Lower lobe of right lung (tissue), 2 donors: ENCODE data around the gene DLK1. TPM values are rescaled to one million over a fixed set of nuclear protein-coding genes. Genes with fewer than 3 reads are reported as not detected.

Experiments
- ATAC-seq, 2 donors: fragments of 200-7000 bp; cut with Tn5 transposase; one replicate each; pipeline ENCODE4 v1.9.1; 2020 to 2022; ENCODE audit warnings: mild to moderate bottlenecking in 2 of 2, moderate library complexity in 2 of 2
- DNase-seq: peaks from one replicate; pipeline ENCODE4 v3.0.0-alpha.2; 2020
- H3K27ac ChIP-seq: fragments of 200-600 bp; one replicate; pipeline ENCODE4 v1.8.0; 2022
- H3K27me3 ChIP-seq: fragments of 200-600 bp; one replicate; pipeline ENCODE4 v1.8.0; 2022; ENCODE audit warnings: low read depth
- H3K36me3 ChIP-seq: fragments of 200-600 bp; one replicate; pipeline ENCODE4 v1.8.0; 2022; ENCODE audit warnings: mild to moderate bottlenecking
- H3K4me1 ChIP-seq: fragments of 200-600 bp; one replicate; pipeline ENCODE4 v1.8.0; 2022
- H3K4me3 ChIP-seq: fragments of 200-600 bp; one replicate; pipeline ENCODE4 v1.8.0; 2022; ENCODE audit warnings: mild to moderate bottlenecking
- H3K9me3 ChIP-seq: fragments of 200-600 bp; one replicate; pipeline ENCODE4 v1.8.0; 2022
- intact Hi-C: fragments of 100-400 bp; cut with DNase I; formaldehyde crosslinking; loops from one replicate; pipeline ENCODE4 v1.11.0; 2022
- total RNA-seq: library from RNA; stranded (reverse); fragmentation: NEBNext Ultra II Directional; extraction: Animal tissue kit (Norgen Biotek cat#: 25700); gene quantifications from one replicate; pipeline ENCODE4 v1.2.1, GENCODE V29; 2021
- TF ChIP-seq, protein P1 (sequence below): fragments of 200-600 bp; IDR thresholded peaks from one replicate; pipeline ENCODE4 v1.8.0; 2022; ENCODE audit warnings: antibody characterized with exemption, mild to moderate bottlenecking
- donor health status: DM: no; HTN: yes; CAD: no; lungs with severe emphysema.

Gene DLK1
- total RNA-seq, 1 donor from 2014 or later: not detected

DNA sequence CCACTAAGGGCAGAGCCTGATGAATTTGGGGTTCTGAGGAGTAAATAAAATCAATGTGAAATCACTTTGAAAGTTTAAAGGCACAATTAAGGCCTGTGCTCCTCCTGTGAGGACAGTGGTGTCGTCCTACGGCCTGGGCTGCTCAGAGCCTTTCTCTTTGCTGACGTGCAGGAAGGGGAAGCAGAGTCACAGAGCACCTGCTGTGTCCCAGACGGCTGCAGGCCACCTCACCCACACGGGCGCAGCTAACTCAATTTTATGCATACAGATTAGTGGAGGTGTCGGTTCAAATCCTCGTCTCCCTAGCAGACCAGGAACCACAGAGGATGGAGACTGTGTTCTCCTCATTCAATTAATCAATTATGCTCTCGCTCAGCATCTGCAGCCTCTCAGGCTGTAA is 11.4 kb upstream of the DLK1 start:
- H3K9me3 ChIP-seq: no peaks in the 10 kb centered on the region
- intact Hi-C loops: no loop called here

DNA sequence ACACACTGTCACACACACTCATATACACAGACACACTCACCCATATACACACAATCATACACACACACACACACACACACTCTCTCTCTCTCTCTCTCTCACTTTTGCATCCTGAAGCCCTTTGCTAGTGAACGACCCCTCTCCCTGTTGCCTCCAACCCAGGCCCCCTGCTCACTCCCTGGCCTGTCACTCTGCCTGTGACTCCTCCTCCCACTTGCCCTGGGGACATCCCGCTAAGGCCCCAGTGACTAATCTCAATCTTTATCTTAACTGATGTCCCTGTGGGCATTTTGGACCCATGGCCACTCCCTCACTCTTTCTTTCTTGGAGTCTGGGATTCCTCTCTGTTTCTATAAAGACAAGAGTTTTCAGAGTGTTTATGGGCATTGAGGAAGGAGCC is 10.9 kb upstream of the DLK1 start:
- no peak for DNase-seq
- Histone ChIP-seq H3K27me3 (peaks cover 24% of the 10 kb centered on the region), H3K4me3 (no peak overlapping the region), H3K4me1 (no peaks in the 10 kb centered on the region), H3K9me3 (no peaks in the 10 kb centered on the region), H3K36me3 (no peaks in the 10 kb centered on the region), H3K27ac (no peak overlapping the region)
- intact Hi-C loops: no loop called here
- ATAC-seq: no peak
- TF ChIP-seq, protein P1, sequence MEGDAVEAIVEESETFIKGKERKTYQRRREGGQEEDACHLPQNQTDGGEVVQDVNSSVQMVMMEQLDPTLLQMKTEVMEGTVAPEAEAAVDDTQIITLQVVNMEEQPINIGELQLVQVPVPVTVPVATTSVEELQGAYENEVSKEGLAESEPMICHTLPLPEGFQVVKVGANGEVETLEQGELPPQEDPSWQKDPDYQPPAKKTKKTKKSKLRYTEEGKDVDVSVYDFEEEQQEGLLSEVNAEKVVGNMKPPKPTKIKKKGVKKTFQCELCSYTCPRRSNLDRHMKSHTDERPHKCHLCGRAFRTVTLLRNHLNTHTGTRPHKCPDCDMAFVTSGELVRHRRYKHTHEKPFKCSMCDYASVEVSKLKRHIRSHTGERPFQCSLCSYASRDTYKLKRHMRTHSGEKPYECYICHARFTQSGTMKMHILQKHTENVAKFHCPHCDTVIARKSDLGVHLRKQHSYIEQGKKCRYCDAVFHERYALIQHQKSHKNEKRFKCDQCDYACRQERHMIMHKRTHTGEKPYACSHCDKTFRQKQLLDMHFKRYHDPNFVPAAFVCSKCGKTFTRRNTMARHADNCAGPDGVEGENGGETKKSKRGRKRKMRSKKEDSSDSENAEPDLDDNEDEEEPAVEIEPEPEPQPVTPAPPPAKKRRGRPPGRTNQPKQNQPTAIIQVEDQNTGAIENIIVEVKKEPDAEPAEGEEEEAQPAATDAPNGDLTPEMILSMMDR: no peak

More for the DNA sequence above, 11.4 kb upstream of the DLK1 start:
- no peak overlapping the region for H3K27ac ChIP-seq
- H3K4me3 ChIP-seq: no peak overlapping the region
- peaks cover 24% of the 10 kb centered on the region for H3K27me3 ChIP-seq
- ATAC-seq (no peak), DNase-seq (no peak)
- H3K4me1 ChIP-seq: no peaks in the 10 kb centered on the region
- H3K36me3 ChIP-seq: no peaks in the 10 kb centered on the region
- TF ChIP-seq, protein P1: no peak

GRCh38 chr14:100717386-100717785 is 9.3 kb upstream of the DLK1 start:
- Histone ChIP-seq H3K4me1 (no peaks in the 10 kb centered on the region), H3K27me3 (peaks cover 17% of the 10 kb centered on the region), H3K9me3 (no peaks in the 10 kb centered on the region), H3K4me3 (no peak overlapping the region), H3K27ac (no peak overlapping the region), H3K36me3 (no peaks in the 10 kb centered on the region)
- TF ChIP-seq, protein P1: no peak
- ATAC-seq (no peak), DNase-seq (no peak)
- intact Hi-C loops: no loop called here

DNA sequence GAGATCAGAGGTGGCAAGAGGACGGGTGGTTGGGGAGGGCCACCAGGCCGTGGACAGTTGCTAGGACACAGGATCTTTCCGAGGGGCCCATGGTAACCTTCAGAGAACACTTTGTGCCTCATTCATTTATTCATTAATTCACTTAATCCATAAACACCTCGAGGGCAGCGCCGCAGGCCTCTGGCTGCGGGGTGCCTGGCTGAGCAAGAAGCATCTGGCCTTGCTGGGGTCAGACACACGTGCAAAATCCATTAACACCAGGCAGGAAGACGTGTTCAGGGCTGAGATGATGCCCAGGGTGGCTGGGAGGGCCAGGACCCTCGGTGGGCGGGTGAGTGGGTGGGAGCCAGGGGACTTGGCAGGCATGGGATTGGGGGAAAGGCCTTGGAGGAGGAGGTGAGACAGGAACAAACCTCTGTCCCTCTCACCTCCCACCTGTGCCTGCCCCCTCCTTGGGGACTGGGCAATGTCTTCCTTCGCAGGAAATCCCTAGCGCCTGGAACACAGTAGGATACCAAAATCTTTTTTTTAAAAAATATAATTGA is 6.6 kb upstream of the DLK1 start:
- TF ChIP-seq, protein P1: no peak
- no peak overlapping the region for H3K27ac ChIP-seq
- no peaks in the 10 kb centered on the region for H3K4me1 ChIP-seq
- no peak for DNase-seq
- no peaks in the 10 kb centered on the region for H3K36me3 ChIP-seq
- H3K4me3 ChIP-seq: no peak overlapping the region
- no peaks in the 10 kb centered on the region for H3K9me3 ChIP-seq
- peaks cover 34% of the 10 kb centered on the region for H3K27me3 ChIP-seq
- intact Hi-C loops: no loop called here
- no peak for ATAC-seq

GRCh38 chr14:100721568-100721967 is 5.1 kb upstream of the DLK1 start:
- no peak overlapping the region for H3K27ac ChIP-seq
- TF ChIP-seq, protein P1: no peak
- H3K4me3 ChIP-seq: no peak overlapping the region
- no peaks in the 10 kb centered on the region for H3K9me3 ChIP-seq
- no peaks in the 10 kb centered on the region for H3K36me3 ChIP-seq
- intact Hi-C loops: no loop called here
- H3K4me1 ChIP-seq: no peaks in the 10 kb centered on the region
- H3K27me3 ChIP-seq: peaks cover 48% of the 10 kb centered on the region
- ATAC-seq: no peak
- DNase-seq: no peak
